ENCODE results near the gene TEF.

GRCh38 chr22:41365425-41365824 is 16.3 kb upstream of the TEF start:
- TF ChIP-seq CTCF (IDR thresholded peaks at IDR 0.05), result no peak
- TF ChIP-seq POLR2AphosphoS5 (IDR thresholded peaks at IDR 0.05), result no peak
